GM12878 (cell line): ENCODE measurements around the gene NDRG2. TPM values are rescaled to one million over a fixed set of nuclear protein-coding genes. Genes with fewer than 3 reads are reported as not detected.

ENCODE experiments used
- ATAC-seq: fragments of 200-7000 bp; cut with Tn5 transposase; 3 replicates; pipeline ENCODE4 v1.9.1; 2020; ENCODE audit warnings: mild to moderate bottlenecking, moderate library complexity
- BruUV-seq: library from RNA; stranded (reverse); fragments of 400-500 nt; replicated peaks from 2 replicates; lab custom pipeline; 2021; lab: Mats Ljungman, UMichigan
- CTCF ChIA-PET: fragments of 300-600 bp; sonication (Branson Sonifier 250); formaldehyde crosslinking; extraction: SDS; loops from one replicate; lab custom pipeline; 2021; ENCODE audit warnings: inconsistent platforms; lab: Yijun Ruan, JAX
- POLR2A ChIA-PET: fragments of 350-600 bp; formaldehyde crosslinking; extraction: SDS; loops from one replicate; lab custom pipeline; 2021; ENCODE audit warnings: inconsistent platforms; lab: Charles Lee
- RAD21 ChIA-PET: fragments of 300-600 bp; sonication (Branson Sonifier 250); formaldehyde crosslinking; loops from one replicate; lab custom pipeline; 2023; ENCODE audit warnings: antibody characterized with exemption; ENCODE audit not compliant: unreplicated experiment; lab: Charles Lee
- SMC1A ChIA-PET: fragments of 300-600 bp; sonication (Branson Sonifier 250); formaldehyde crosslinking; loops from one replicate; lab custom pipeline; 2023; ENCODE audit not compliant: unreplicated experiment, uncharacterized antibody; lab: Charles Lee
- DNase-seq: peaks from one replicate; pipeline ENCODE4 v3.0.0-alpha.2; 2011; ENCODE audit warnings: low read depth, low spot score
- FAIRE-seq: peaks from 3 replicates; lab custom pipeline; 2011; peaks lifted over from hg19 to GRCh38; lab: Jason Lieb, UNC
- H2AFZ ChIP-seq: 2 replicates; pipeline ENCODE4 v1.6.0; 2011; ENCODE audit warnings: low read depth, low read length, control low read depth; ENCODE audit not compliant: control insufficient read depth
- H3K27ac ChIP-seq: 2 replicates; pipeline ENCODE4 v1.5.1; 2011; ENCODE audit warnings: control low read depth; ENCODE audit not compliant: control insufficient read depth, insufficient read depth
- H3K27me3 ChIP-seq, 2 experiments: replicated peaks in 1 of 2; 2 replicates each; pipeline versions ENCODE4 v1.6.0 to v1.6.1; 2011; ENCODE audit warnings: low read length in 1 of 2; ENCODE audit not compliant: control insufficient read depth in 2 of 2, insufficient read depth in 2 of 2
- H3K36me3 ChIP-seq, 2 experiments: 2 replicates each; pipeline ENCODE4 v1.5.1; 2011; ENCODE audit warnings: low read length in 1 of 2; ENCODE audit not compliant: control insufficient read depth in 2 of 2, insufficient read depth in 2 of 2
- H3K4me1 ChIP-seq: 2 replicates; pipeline ENCODE4 v1.6.1; 2011; ENCODE audit warnings: mild to moderate bottlenecking, low read length, moderate library complexity, mixed read lengths; ENCODE audit not compliant: control insufficient read depth, insufficient read depth
- H3K4me2 ChIP-seq: 2 replicates; pipeline ENCODE4 v1.6.0; 2011; ENCODE audit warnings: control low read depth; ENCODE audit not compliant: control insufficient read depth, insufficient read depth
- H3K4me3 ChIP-seq: fragments of 200-600 bp; sonication (generic); 2 replicates; pipeline ENCODE4 v1.5.1; 2016
- H3K79me2 ChIP-seq: 2 replicates; pipeline ENCODE4 v1.6.0; 2011; ENCODE audit warnings: low read length; ENCODE audit not compliant: control insufficient read depth, insufficient read depth
- H3K9ac ChIP-seq: 2 replicates; pipeline ENCODE4 v1.8.0; 2011; ENCODE audit warnings: low read length, control low read depth, mixed read lengths; ENCODE audit not compliant: control insufficient read depth, insufficient read depth
- H3K9me3 ChIP-seq: replicated peaks from 3 replicates; pipeline ENCODE4 v1.5.1; 2011; ENCODE audit warnings: mild to moderate bottlenecking, low read length; ENCODE audit not compliant: control insufficient read depth, insufficient read depth
- H4K20me1 ChIP-seq: 2 replicates; pipeline ENCODE4 v1.6.0; 2011; ENCODE audit not compliant: control insufficient read depth, insufficient read depth
- FOXM1 ChIP-seq: IDR thresholded peaks from 2 replicates; pipeline ENCODE4 v1.6.1; 2012; ENCODE audit warnings: low read depth, mild to moderate bottlenecking, inconsistent platforms, low read length, moderate library complexity
- IKZF2 ChIP-seq, 2 experiments: fragments of 450-650 bp; IDR thresholded peaks; 2 replicates each; pipeline ENCODE4 v1.6.1; 2017; ENCODE audit warnings: mild to moderate bottlenecking in 2 of 2, moderate library complexity in 2 of 2
- MAX ChIP-seq: IDR thresholded peaks from 2 replicates; pipeline ENCODE4 v1.6.1; 2012; ENCODE audit warnings: low read depth, low read length, improper control_type of control experiment
- MTA2 ChIP-seq: fragments of 450-650 bp; IDR thresholded peaks from 2 replicates; pipeline ENCODE4 v1.6.1; 2016; ENCODE audit warnings: low read depth, mild to moderate bottlenecking, moderate library complexity
- MYC ChIP-seq: IDR thresholded peaks from 2 replicates; pipeline ENCODE4 v1.6.1; 2011; ENCODE audit warnings: mild to moderate bottlenecking, low read length, moderate library complexity, inconsistent platforms; ENCODE audit not compliant: insufficient read depth, insufficient replicate concordance, insufficient read length, severe bottlenecking
- NR2C1 ChIP-seq: fragments of 450-650 bp; IDR thresholded peaks from 2 replicates; pipeline ENCODE4 v1.6.1; 2017; ENCODE audit warnings: antibody characterized with exemption, mild to moderate bottlenecking, moderate library complexity
- POLR2A ChIP-seq: IDR thresholded peaks from 2 replicates; pipeline ENCODE4 v1.6.1; 2011; ENCODE audit warnings: low read depth, mild to moderate bottlenecking, low read length
- RB1 ChIP-seq: fragments of 450-650 bp; formaldehyde crosslinking; IDR thresholded peaks from 2 replicates; pipeline ENCODE4 v1.6.1; 2017; ENCODE audit warnings: mild to moderate bottlenecking, borderline replicate concordance
- REST ChIP-seq: IDR thresholded peaks from 2 replicates; pipeline ENCODE4 v1.6.1; 2012; ENCODE audit warnings: mild to moderate bottlenecking, low read depth, low read length
- TARDBP ChIP-seq: IDR thresholded peaks from 2 replicates; pipeline ENCODE4 v1.6.1; 2016; ENCODE audit warnings: borderline replicate concordance
- TCF12 ChIP-seq: IDR thresholded peaks from 2 replicates; pipeline ENCODE4 v1.6.1; 2011; ENCODE audit warnings: low read depth, mild to moderate bottlenecking, low read length
- USF2 ChIP-seq: IDR thresholded peaks from 2 replicates; pipeline ENCODE4 v1.6.1; 2011; ENCODE audit warnings: low read depth, low read length, improper control_type of control experiment, borderline replicate concordance
- ZBED1 ChIP-seq: IDR thresholded peaks from 2 replicates; pipeline ENCODE4 v1.6.1; 2016; ENCODE audit warnings: borderline replicate concordance
- ZNF274 ChIP-seq: IDR thresholded peaks from one replicate; pipeline ENCODE4 v1.8.0; 2011; ENCODE audit not compliant: insufficient read length, insufficient read depth
- WGBS: methylation state at CpG from one replicate; pipeline ENCODE4 v1.1.6; 2016; ENCODE audit warnings: low lambda C conversion rate; ENCODE audit not compliant: insufficient replicate concordance, insufficient coverage; ENCODE audit errors: missing lambda C conversion rate; 5-methylcytosine and 5-hydroxymethylcytosine counted together
- in situ Hi-C: fragments of 300-500 bp; cut with MboI; formaldehyde crosslinking; loops from 9 replicates; pipeline ENCODE4 v1.14.3; 2018; ENCODE audit warnings: mixed read lengths
- intact Hi-C: fragments of 100-400 bp; cut with micrococcal nuclease; formaldehyde crosslinking; loops from one replicate; pipeline ENCODE4 v1.14.2; 2022; ENCODE audit not compliant: unreplicated experiment
- polyA plus RNA-seq, 11 experiments: library from polyadenylated mRNA; depleted of rRNA in 4 of 11; unstranded in 6 of 11; stranded (reverse) in 5 of 11; fragments of >200 nt; fragmentation: Nextera tagmentation in 4 of 11; fragmentation: Illumina TruSeq in 1 of 11; extraction: Ambion mirVana in 4 of 11; extraction: Trizol in 1 of 11; gene quantifications; 1 replicate in 1 of 11; 2 replicates in 10 of 11; pipeline versions ENCODE4 v1.2.1 to v1.2.3, GENCODE V29; 2011 to 2016; ENCODE audit warnings: inconsistent platforms in 2 of 11, missing spikeins in 2 of 11, low read depth in 1 of 11
- total RNA-seq, 4 experiments: library from RNA; depleted of rRNA in 3 of 4; stranded (reverse); fragments of >200 nt in 3 of 4; fragmentation: Illumina TruSeq in 1 of 4; extraction: Trizol in 1 of 4; gene quantifications; 2 replicates each; pipeline versions ENCODE4 v1.2.1 to v1.2.3, GENCODE V29; 2013 to 2021

The NDRG2 gene
- total and polyA plus RNA-seq, 10 of the 15 experiments (the other 5 are each of a cell fraction or from before 2014, with no cell fraction given): 0.15 to 0.49 TPM; not detected in 8

GRCh38 chr14:20982646-20983369 is 42.1 kb downstream of the NDRG2 start:
- in situ Hi-C loops (no loop called here), intact Hi-C loops (no loop called here)
- no peak overlapping the region for H3K4me3 ChIP-seq
- H2AFZ ChIP-seq: no peak overlapping the region
- TF ChIP-seq REST (no peak), MYC (no peak), MTA2 (no peak), ZBED1 (no peak), FOXM1 (no peak), IKZF2 (IDR thresholded peaks at IDR 0.05) (no peak), USF2 (no peak), NR2C1 (no peak), RB1 (no peak), TARDBP (no peak), ZNF274 (no peak), TCF12 (no peak), MAX (no peak), POLR2A (no peak)
- H3K4me1 ChIP-seq: no peaks in the 10 kb centered on the region
- POLR2A ChIA-PET: no interaction called here
- no peak for ATAC-seq
- no peak for DNase-seq
- H3K9me3 ChIP-seq: no peaks in the 10 kb centered on the region
- SMC1A ChIA-PET: no interaction called here
- BruUV-seq: no TSS peak
- H3K36me3 ChIP-seq: no peaks in the 10 kb centered on the region
- 50% methylated on average over 2 of the region's 2 CpGs for WGBS
- H3K4me2 ChIP-seq: no peak overlapping the region
- H4K20me1 ChIP-seq: no peaks in the 10 kb centered on the region
- H3K79me2 ChIP-seq: no peaks in the 10 kb centered on the region
- no peaks in the 10 kb centered on the region for H3K27me3 ChIP-seq
- no peak overlapping the region for H3K9ac ChIP-seq
- no peak overlapping the region for H3K27ac ChIP-seq
- RAD21 ChIA-PET: interaction anchor here (1.3 kb wide), 1 partner anchor 23 kb away, joined by 3 read pairs; no protein-coding TSS in a partner anchor
- CTCF ChIA-PET: interaction anchor here (0.7 to 1.8 kb wide), 3 partner anchors 12 to 133 kb away, joined by 3 to 13 read pairs (median 3); no protein-coding TSS in a partner anchor
- FAIRE-seq: no peak
